NCI-H69 (cell line): ENCODE data around the gene TOMM40.
"Not testable (repeated sequence)": the region's sequence is repeated elsewhere in the genome, so short reads cannot be mapped to it uniquely, and the experiment has no call there.

Source experiments
- DNase-seq: peaks from one replicate; lab custom pipeline; 2025; lab: John Stamatoyannopoulos, UW

The TOMM40 gene

GRCh38 chr19:44871809-44872208 lies 19.2 kb upstream of the TOMM40 start:
- no peak for DNase-seq

DNA sequence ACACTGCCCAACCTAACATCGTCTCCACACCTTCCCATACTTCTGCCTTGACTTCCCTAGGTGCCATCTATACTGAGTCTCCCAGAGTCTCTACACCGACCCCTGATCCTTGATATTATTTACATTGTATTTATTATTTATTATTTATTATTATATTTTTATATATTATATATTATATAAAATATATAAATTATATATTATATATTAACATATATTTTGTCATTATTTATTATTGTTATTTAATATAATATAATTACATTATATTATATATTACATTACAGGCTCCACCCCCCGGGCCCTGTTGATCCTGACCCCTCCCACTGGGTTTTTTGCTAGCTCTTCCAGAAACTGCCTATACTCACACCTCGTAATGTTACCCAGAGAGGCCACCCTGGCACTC lies 18.4 kb upstream of the TOMM40 start:
- no peak for DNase-seq

DNA sequence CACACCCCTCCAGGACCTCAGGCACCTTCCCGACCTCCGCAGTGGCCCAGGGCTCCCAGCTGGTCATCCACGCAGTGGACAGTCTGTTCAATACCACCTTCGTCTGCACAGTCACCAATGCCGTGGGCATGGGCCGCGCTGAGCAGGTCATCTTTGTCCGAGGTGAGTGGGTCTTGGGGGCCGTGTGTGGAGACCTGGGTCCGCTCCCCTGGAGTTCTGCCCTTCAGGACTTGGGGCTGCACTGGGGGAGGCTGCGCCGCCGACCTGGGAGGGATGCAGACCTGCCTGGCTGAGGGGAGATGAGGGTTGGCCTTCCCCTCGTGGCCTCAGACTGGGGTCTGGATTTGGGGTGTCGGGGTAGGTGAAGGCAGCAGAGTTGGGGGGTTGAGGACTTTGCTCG lies 16.7 kb upstream of the TOMM40 start:
- DNase-seq = no peak

DNA sequence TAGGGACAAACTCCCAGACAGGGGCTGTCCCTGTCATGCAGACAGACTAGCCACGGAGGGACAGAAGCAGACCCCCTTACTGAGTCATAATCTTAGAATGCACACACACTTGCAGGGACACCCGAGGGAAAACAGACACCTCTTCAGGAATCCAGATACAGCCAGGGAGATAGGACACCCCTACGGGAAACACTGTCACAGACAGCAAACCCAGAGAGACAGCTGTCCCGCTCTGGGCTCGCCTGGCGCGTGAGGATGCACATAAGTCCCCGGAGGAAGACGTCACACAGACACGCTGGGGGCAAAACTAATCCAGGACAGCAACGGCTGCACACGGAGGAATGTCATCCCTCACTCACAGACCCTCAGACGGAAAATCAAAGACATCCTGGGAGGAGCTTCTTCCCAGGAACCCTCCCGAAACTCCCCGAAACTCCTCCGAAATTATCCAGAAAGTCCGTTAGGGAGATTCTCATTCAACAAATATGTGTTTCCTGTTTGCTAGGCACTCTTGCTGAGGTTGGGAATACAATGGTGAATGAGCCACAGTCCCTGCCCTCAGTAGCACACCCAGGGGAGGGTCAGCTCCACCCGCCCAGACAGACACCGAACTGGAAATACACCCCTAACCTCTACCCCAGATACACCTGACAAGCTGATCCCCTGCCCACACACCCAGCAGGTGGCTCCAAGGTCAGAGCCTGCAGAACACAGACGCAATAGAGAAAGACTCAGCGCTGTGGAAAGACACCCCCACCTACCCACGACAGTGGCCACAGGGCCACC lies 15.2 kb upstream of the TOMM40 start:
- no peak for DNase-seq

DNA sequence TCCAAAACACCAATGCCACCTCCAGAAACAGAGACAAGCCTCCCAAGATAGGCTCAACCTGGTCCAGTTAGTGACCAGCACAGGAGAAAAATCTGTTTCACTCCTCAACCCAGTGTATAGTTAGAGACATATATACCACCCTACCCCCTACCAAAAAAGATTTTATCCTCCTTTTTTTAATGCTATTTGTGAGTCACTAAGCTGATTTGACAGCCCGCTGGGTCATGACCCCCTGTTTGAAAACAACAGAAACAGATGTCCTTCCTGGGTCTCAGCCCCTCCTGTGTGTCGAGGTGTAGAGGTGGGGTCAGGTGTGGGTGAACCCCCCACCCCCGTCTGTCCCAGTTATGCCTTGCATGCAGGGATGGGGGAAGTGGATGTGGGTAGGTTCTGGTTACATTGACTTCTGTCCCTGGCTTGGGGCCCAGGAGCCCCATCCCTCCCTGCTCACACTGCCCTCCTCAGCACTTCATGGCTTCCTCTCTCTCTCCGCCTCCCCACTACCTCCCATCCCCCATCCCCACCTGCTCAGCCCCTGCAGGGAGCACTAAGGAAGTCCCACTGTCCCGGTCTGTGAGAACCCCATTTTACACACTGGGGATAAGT lies 14.0 kb upstream of the TOMM40 start:
- peak; percentile 44 for DNase-seq

- no peak for DNase-seq
These were observed 12.8 kb upstream of the TOMM40 start for GRCh38 chr19:44878120-44878865.

- no peak for DNase-seq
These were observed 11.6 kb upstream of the TOMM40 start for GRCh38 chr19:44879309-44880065.

DNA sequence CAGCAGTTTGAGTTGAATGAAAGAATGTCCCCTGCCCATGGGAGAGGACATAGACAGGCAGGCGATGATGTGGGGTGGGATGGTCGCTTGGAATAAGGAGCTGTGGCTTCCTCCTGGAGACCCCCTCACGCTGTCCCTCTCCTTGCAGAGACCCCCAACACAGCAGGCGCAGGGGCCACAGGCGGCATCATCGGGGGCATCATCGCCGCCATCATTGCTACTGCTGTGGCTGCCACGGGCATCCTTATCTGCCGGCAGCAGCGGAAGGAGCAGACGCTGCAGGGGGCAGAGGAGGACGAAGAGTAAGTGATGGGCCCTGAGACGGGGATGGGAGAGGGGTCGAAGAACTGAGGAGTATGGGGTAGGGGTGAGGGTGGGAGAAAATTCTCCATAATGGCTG lies 9.0 kb upstream of the TOMM40 start:
- DNase-seq = no peak

GRCh38 chr19:44882619-44883397 lies 8.2 kb upstream of the TOMM40 start:
- not testable (repeated sequence) for DNase-seq

- no peak for DNase-seq
These were observed 7.1 kb upstream of the TOMM40 start for GRCh38 chr19:44883922-44884321.

- DNase-seq = no peak
These were observed 6.5 kb upstream of the TOMM40 start for GRCh38 chr19:44884566-44884965.

- DNase-seq = no peak
These were observed 4.9 kb upstream of the TOMM40 start for GRCh38 chr19:44886141-44886540.

- DNase-seq = no peak
These were observed 3.4 kb upstream of the TOMM40 start for GRCh38 chr19:44887648-44888047.

DNA sequence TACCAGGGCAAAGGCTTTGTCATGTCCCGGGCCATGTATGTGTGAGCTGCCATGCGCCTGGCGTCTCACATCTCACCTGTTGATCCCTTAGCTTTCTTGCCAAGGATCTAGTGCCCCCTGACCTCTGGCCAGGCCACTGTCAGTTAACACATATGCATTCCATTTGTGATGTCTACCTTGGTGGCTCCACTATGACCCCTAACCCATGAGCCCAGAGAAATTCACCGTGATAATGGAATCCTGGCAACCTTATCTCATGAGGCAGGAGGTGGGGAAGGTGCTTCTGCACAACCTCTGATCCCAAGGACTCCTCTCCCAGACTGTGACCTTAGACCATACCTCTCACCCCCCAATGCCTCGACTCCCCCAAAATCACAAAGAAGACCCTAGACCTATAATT lies 2.7 kb upstream of the TOMM40 start:
- not testable (repeated sequence) for DNase-seq

DNA sequence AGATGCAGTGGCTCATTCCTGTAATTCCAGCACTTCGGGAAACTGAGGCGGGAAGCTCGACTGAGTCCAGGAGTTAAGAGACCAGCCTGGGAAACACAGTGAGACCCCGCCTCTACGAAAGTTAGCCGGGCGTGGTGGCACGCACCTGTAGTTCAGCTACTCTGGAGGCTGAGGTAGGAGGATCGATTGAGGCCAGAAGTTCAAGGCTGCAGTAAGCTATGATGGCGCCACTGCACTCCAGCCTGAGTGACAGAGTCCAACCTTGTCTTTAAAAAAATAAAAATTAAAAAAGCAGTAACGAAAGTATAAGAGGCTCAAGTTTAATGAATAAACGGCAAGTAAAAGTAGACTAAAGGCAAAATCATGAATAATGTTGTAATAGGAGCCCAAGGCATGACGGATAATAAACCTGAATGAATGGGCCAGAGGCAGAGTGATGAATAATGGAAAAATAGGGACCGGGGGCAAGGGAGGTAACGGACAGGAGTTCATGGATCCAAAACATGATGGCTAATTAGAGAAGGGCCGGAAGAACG lies 1.2 kb upstream of the TOMM40 start:
- DNase-seq = peak; percentile 40

GRCh38 chr19:44890366-44891015 lies 563 bp upstream of the TOMM40 start:
- DNase-seq = peak; percentile 100

GRCh38 chr19:44892932-44893331 lies 1.9 kb downstream of the TOMM40 start:
- no peak for DNase-seq

GRCh38 chr19:44893332-44894051 lies 2.4 kb downstream of the TOMM40 start:
- no peak for DNase-seq

- no peak for DNase-seq
These were observed 3.0 kb downstream of the TOMM40 start for GRCh38 chr19:44894052-44894400.

GRCh38 chr19:44894946-44895345 lies 3.9 kb downstream of the TOMM40 start:
- no peak for DNase-seq
